Measurements from ENCODE around the gene CBX4. TPM values are rescaled to one million over a fixed set of nuclear protein-coding genes. Genes with fewer than 3 reads are reported as not detected.

Gene CBX4
- total and polyA plus RNA-seq, 2 of the 13 experiments (the other 11 are each of a cell fraction or from before 2014, with no cell fraction given) = 25.8 to 50.8 TPM

DNA sequence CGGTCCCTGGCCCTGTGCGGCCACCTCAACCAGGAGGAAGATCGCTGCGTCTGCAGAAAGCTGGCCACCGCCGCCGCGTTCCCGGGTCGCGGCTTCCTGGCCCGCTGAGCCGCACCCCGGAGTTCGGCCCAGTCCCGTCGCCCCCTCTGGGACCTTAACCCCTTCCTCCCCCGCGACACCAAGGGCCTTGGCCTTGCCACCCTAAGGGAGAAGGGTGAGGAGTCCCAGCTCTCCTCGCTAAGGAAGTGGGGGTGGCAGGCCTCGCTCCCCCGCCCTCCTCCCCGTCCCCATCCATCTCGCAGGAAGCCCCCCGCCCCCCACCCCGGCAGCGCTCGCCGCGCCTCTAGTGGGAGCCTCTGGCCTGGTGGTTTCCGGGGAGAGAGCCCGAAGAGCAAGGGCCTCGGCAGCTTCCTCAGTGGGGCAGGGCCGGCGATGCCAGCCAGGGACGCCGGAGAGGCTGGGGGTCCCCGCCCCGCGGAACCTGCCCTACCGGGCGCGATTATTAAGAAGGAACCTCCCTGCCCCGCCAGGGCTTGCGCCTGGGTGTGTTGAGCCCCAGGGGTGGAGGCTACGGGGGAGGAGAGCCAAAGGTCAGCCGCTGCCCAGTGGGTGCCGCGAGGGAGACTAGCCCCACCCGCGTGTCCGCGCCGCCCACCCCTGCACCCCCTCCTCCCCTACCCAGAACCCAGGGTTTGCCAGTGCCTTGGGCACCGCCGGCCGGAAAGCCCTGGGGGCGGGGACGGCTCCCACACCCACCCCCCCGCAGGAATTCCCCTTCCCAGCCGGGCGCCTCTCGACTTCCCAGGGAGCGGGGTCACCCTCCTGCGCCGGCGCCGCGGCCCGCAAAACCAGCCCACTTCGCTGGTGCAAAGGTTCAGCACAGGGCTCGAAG is 6.8 kb downstream of the CBX4 start (continued):
- TF ChIP-seq, protein P1, sequence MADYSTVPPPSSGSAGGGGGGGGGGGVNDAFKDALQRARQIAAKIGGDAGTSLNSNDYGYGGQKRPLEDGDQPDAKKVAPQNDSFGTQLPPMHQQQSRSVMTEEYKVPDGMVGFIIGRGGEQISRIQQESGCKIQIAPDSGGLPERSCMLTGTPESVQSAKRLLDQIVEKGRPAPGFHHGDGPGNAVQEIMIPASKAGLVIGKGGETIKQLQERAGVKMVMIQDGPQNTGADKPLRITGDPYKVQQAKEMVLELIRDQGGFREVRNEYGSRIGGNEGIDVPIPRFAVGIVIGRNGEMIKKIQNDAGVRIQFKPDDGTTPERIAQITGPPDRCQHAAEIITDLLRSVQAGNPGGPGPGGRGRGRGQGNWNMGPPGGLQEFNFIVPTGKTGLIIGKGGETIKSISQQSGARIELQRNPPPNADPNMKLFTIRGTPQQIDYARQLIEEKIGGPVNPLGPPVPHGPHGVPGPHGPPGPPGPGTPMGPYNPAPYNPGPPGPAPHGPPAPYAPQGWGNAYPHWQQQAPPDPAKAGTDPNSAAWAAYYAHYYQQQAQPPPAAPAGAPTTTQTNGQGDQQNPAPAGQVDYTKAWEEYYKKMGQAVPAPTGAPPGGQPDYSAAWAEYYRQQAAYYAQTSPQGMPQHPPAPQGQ (CRISPR knock-in tag; IDR thresholded peaks at IDR 0.05; ENCODE audit: borderline replicate concordance) = peak; percentile 27; the same call in 1 of the 2 replicates
- TF ChIP-seq RBFOX2 (IDR thresholded peaks at IDR 0.05; ENCODE audit: low read depth, low read length) = peak; percentile 95
- peak; percentile 11 for TF ChIP-seq TBL1XR1 (IDR thresholded peaks at IDR 0.05; ENCODE audit: borderline replicate concordance, low read length, partially characterized antibody)
- no peak for TF ChIP-seq ZNF10 (CRISPR knock-in tag; IDR thresholded peaks at IDR 0.05; ENCODE audit: borderline replicate concordance, low read depth)
- TF ChIP-seq, protein P2, sequence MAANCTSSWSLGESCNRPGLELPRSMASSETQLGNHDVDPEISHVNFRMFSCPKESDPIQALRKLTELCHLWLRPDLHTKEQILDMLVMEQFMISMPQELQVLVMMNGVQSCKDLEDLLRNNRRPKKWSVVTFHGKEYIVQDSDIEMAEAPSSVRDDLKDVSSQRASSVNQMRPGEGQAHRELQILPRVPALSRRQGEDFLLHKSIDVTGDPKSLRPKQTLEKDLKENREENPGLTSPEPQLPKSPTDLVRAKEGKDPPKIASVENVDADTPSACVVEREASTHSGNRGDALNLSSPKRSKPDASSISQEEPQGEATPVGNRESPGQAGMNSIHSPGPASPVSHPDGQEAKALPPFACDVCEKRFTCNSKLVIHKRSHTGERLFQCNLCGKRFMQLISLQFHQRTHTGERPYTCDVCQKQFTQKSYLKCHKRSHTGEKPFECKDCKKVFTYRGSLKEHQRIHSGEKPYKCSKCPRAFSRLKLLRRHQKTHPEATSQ (CRISPR knock-in tag; IDR thresholded peaks at IDR 0.05; ENCODE audit: borderline replicate concordance) = no peak
- TF ChIP-seq HNRNPK (IDR thresholded peaks at IDR 0.05; ENCODE audit: low read depth, low read length, poor library complexity, severe bottlenecking) = peak; percentile 89
- TF ChIP-seq, protein P3, sequence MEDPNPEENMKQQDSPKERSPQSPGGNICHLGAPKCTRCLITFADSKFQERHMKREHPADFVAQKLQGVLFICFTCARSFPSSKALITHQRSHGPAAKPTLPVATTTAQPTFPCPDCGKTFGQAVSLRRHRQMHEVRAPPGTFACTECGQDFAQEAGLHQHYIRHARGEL (CRISPR knock-in tag; IDR thresholded peaks at IDR 0.05) = no peak
- no peak for TF ChIP-seq ARHGAP35 (CRISPR knock-in tag; IDR thresholded peaks at IDR 0.05; ENCODE audit: borderline replicate concordance)
- TF ChIP-seq MYNN (CRISPR knock-in tag; IDR thresholded peaks at IDR 0.05; ENCODE audit: low read depth) = no peak
- TF ChIP-seq KDM6A (CRISPR knock-in tag; IDR thresholded peaks at IDR 0.05; ENCODE audit: low read depth) = peak; percentile 17; the same call in 1 of the 2 replicates
- TF ChIP-seq NKX3-1 (CRISPR knock-in tag; IDR thresholded peaks at IDR 0.05) = peak; percentile 80; the same call in 1 of the 2 replicates
- TF ChIP-seq ZNF253 (CRISPR knock-in tag; IDR thresholded peaks at IDR 0.05; ENCODE audit: borderline replicate concordance) = no peak
- peak; percentile 5; the same call in 1 of the 2 replicates for TF ChIP-seq ZMYM3 (CRISPR knock-in tag; IDR thresholded peaks at IDR 0.05)
- peak; percentile 100 for TF ChIP-seq MAZ (IDR thresholded peaks at IDR 0.05; ENCODE audit: borderline replicate concordance, low read depth, low read length)
- TF ChIP-seq MAZ (CRISPR knock-in tag; IDR thresholded peaks at IDR 0.05; ENCODE audit: low read depth) = peak; percentile 97
- TF ChIP-seq, protein P4, sequence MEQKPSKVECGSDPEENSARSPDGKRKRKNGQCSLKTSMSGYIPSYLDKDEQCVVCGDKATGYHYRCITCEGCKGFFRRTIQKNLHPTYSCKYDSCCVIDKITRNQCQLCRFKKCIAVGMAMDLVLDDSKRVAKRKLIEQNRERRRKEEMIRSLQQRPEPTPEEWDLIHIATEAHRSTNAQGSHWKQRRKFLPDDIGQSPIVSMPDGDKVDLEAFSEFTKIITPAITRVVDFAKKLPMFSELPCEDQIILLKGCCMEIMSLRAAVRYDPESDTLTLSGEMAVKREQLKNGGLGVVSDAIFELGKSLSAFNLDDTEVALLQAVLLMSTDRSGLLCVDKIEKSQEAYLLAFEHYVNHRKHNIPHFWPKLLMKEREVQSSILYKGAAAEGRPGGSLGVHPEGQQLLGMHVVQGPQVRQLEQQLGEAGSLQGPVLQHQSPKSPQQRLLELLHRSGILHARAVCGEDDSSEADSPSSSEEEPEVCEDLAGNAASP (CRISPR knock-in tag; IDR thresholded peaks at IDR 0.05; ENCODE audit: borderline replicate concordance) = no peak
- peak; percentile 81; the same call in 1 of the 2 replicates for TF ChIP-seq BRCA1 (CRISPR knock-in tag; IDR thresholded peaks at IDR 0.05)
- no peak for TF ChIP-seq ZNF781 (CRISPR knock-in tag; IDR thresholded peaks at IDR 0.05; ENCODE audit: borderline replicate concordance, not compliant biosample characterization)
- TF ChIP-seq, protein P5, sequence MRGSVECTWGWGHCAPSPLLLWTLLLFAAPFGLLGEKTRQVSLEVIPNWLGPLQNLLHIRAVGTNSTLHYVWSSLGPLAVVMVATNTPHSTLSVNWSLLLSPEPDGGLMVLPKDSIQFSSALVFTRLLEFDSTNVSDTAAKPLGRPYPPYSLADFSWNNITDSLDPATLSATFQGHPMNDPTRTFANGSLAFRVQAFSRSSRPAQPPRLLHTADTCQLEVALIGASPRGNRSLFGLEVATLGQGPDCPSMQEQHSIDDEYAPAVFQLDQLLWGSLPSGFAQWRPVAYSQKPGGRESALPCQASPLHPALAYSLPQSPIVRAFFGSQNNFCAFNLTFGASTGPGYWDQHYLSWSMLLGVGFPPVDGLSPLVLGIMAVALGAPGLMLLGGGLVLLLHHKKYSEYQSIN (CRISPR knock-in tag; IDR thresholded peaks at IDR 0.05; ENCODE audit: borderline replicate concordance) = no peak
- peak; percentile 64; the same call in 1 of the 2 replicates for TF ChIP-seq ATF7-NPFF (CRISPR knock-in tag; IDR thresholded peaks at IDR 0.05; ENCODE audit: low read depth)
- TF ChIP-seq THYN1 (CRISPR knock-in tag; IDR thresholded peaks at IDR 0.05; ENCODE audit: borderline replicate concordance, low read depth) = 0 out of 2 replicates have a peak, but pooled peaks have one; percentile 14
